ENCODE measurements around the gene WWOX. TPM values are rescaled to one million over a fixed set of nuclear protein-coding genes. Genes with fewer than 3 reads are reported as not detected.

WWOX gene
- total and polyA plus RNA-seq, 3 donors from 2014 or later, result 20.6 to 76.7 (median 64.1) TPM

DNA sequence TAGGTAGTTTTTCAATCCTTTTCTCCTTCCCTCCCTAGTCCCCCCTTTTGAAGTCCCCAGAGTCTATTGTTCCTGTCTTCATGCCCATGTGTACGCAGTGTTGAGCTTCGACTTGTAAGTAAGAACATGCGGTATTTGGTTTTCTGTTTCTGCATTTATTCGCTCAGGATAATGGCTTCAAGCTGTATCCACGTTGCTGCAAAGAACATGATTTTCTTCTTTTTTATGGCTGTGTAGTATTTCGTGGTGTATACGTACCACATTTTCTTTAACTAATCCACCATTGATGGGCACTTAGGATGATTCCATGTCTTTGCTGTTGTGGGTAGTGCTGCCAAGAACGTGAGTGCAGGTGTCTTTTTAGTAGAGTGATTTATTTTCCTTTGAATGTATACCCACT, 651.2 kb downstream of the WWOX start:
- no peaks in the 10 kb centered on the region for H3K9me3 ChIP-seq
- no peak for TF ChIP-seq POLR2A (IDR thresholded peaks at IDR 0.05)
- TF ChIP-seq, protein P1, sequence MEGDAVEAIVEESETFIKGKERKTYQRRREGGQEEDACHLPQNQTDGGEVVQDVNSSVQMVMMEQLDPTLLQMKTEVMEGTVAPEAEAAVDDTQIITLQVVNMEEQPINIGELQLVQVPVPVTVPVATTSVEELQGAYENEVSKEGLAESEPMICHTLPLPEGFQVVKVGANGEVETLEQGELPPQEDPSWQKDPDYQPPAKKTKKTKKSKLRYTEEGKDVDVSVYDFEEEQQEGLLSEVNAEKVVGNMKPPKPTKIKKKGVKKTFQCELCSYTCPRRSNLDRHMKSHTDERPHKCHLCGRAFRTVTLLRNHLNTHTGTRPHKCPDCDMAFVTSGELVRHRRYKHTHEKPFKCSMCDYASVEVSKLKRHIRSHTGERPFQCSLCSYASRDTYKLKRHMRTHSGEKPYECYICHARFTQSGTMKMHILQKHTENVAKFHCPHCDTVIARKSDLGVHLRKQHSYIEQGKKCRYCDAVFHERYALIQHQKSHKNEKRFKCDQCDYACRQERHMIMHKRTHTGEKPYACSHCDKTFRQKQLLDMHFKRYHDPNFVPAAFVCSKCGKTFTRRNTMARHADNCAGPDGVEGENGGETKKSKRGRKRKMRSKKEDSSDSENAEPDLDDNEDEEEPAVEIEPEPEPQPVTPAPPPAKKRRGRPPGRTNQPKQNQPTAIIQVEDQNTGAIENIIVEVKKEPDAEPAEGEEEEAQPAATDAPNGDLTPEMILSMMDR (IDR thresholded peaks at IDR 0.05), result no peak
- intact Hi-C loops (cut with DNase I; ENCODE audit: low total_unique reads), result no loop called here
- WGBS, 2 donors, result 94 to 96% methylated on average over 8 of the region's 8 CpGs
- H3K4me1 ChIP-seq, result no peaks in the 10 kb centered on the region
- DNase-seq, result no peak
- H3K36me3 ChIP-seq (ENCODE audit: low read depth, missing control alignments), result no peaks in the 10 kb centered on the region
- H3K27me3 ChIP-seq, result no peaks in the 10 kb centered on the region
- no peak overlapping the region for H3K27ac ChIP-seq
- no peak overlapping the region for H3K4me3 ChIP-seq

DNA sequence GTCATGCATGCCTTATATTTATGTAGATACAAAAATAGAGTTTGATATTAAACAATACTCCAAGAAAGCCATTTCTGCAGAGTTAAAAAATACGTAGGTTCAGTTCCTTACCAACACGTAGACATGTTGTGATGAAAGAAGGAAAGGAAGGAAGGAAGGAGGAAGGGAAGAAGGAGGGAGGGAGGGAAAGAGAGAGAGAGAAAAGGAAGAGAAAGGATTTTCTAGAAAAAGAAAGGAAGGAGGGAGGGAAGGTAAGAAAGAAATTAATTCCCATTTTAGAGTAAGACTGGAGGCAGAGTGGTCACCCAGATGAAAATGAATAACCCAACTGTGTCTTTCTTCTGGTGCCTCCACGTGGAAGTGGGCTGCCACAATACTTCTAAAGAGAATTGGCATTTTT, 652.1 kb downstream of the WWOX start:
- Histone ChIP-seq H3K27me3 (no peaks in the 10 kb centered on the region), H3K9me3 (no peaks in the 10 kb centered on the region), H3K4me1 (no peaks in the 10 kb centered on the region), H3K36me3 (ENCODE audit: low read depth, missing control alignments) (no peaks in the 10 kb centered on the region), H3K27ac (no peak overlapping the region), H3K4me3 (no peak overlapping the region)
- WGBS, 2 donors, result 96% methylated on average over 3 of the region's 3 CpGs
- no peak for DNase-seq
- intact Hi-C loops (cut with DNase I; ENCODE audit: low total_unique reads), result no loop called here
- TF ChIP-seq POLR2A (IDR thresholded peaks at IDR 0.05), result no peak
- TF ChIP-seq, protein P1 (IDR thresholded peaks at IDR 0.05), result no peak

DNA sequence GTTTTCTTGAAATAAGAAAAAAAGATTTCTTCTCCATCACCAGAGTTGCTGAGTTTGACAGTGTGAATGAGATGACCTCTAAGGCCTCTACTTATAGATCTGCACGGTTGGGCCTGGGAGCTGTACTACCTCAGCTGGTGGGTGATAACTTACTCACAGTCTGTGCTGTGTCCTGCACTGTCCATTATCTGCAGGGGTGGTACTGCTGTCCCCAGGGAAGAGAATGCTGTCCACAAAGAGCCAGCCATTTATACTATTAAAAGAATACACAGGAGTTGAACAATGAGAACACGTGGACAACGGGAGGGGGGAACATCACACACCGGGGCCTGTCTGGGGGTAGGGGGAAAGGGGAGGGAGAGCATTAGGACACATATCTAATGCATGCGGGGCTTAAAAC, 655.3 kb downstream of the WWOX start:
- Histone ChIP-seq H3K27ac (no peak overlapping the region), H3K4me3 (no peak overlapping the region), H3K4me1 (no peaks in the 10 kb centered on the region), H3K27me3 (no peaks in the 10 kb centered on the region), H3K36me3 (ENCODE audit: low read depth, missing control alignments) (no peaks in the 10 kb centered on the region), H3K9me3 (no peaks in the 10 kb centered on the region)
- 85 to 90% methylated on average over 5 of the region's 5 CpGs for WGBS, 2 donors
- TF ChIP-seq, protein P1 (IDR thresholded peaks at IDR 0.05), result no peak
- TF ChIP-seq POLR2A (IDR thresholded peaks at IDR 0.05), result no peak
- intact Hi-C loops (cut with DNase I; ENCODE audit: low total_unique reads), result no loop called here
- no peak for DNase-seq

DNA sequence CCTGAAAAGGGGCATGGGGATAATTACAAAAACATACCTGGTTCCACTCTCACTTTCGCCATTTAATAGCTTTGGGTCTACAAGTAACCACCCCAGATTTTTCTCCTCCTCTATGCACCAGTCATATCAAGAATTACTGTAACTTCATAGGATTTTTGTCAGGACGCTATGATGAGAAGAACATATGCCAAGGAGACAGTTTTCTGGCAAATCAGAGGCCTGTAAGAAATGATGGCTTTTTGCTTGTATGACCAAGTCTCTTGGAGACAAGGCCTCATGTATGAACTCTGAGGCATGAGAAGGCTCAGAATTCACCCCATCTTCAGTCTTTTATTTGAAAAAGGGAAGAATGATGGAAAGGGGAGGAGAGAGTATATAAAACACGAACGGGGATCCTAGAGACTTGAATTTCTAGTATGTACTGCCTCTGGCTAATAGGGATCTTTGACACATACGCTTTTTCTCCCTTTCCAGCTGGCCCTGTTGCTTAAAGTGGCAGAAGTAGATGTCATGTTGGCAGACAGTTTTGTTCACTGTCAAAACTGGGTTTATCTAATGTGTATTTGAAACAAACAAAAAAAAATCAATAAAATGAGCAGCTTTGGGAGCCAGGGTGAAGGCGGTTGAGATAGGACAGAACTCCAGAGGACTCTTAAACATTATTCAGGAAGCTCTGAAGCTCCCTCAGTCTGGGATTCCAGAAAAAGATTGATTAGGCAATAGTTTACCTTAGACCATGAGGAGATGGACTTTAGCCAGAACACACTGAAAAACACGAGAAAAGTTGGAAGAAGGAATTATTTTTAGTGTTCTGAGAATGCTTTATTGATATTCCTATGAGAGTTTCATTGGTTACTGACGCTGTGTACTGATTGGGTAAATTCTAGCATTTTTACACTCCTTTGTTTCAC, 656.6 kb downstream of the WWOX start:
- Histone ChIP-seq H3K9me3 (no peaks in the 10 kb centered on the region), H3K36me3 (ENCODE audit: low read depth, missing control alignments) (no peaks in the 10 kb centered on the region), H3K4me1 (no peaks in the 10 kb centered on the region), H3K4me3 (no peak overlapping the region), H3K27ac (no peak overlapping the region), H3K27me3 (no peaks in the 10 kb centered on the region)
- intact Hi-C loops (cut with DNase I; ENCODE audit: low total_unique reads), result no loop called here
- TF ChIP-seq POLR2A (IDR thresholded peaks at IDR 0.05), result no peak
- TF ChIP-seq, protein P1 (IDR thresholded peaks at IDR 0.05), result no peak
- WGBS, 2 donors, result 89 to 90% methylated on average over 8 of the region's 8 CpGs
- DNase-seq, result no peak

DNA sequence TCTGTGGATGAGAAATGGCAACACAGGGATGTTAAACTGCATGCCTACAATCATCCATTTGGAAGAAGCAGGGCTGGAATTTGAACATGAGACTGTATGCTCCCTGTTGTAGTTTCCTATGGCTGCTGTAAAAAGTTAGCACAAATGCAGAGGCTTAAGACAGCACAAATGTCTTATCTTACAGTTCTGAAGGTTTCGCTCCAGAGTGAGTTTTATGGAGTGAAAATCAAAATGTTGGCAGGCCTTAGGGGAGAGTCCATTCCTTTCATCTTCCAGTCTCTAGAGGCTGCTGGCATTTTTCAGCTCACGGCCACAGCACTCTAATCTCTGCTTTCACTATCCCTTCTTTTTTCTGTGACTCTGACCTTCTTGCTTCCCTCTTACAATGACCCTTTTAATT, 660.1 kb downstream of the WWOX start:
- intact Hi-C loops (cut with DNase I; ENCODE audit: low total_unique reads), result no loop called here

More for the DNA sequence above, 660.1 kb downstream of the WWOX start:
- no peaks in the 10 kb centered on the region for H3K36me3 ChIP-seq (ENCODE audit: low read depth, missing control alignments)
- H3K4me3 ChIP-seq, result no peak overlapping the region
- no peaks in the 10 kb centered on the region for H3K27me3 ChIP-seq
- H3K9me3 ChIP-seq, result no peaks in the 10 kb centered on the region
- no peak overlapping the region for H3K27ac ChIP-seq
- TF ChIP-seq, protein P1 (IDR thresholded peaks at IDR 0.05), result no peak
- TF ChIP-seq POLR2A (IDR thresholded peaks at IDR 0.05), result no peak
- H3K4me1 ChIP-seq, result no peaks in the 10 kb centered on the region
- WGBS, 2 donors, result 51 to 57% methylated on average over 2 of the region's 2 CpGs
- DNase-seq, result no peak
